GM19397 (cell line): ENCODE data around the gene TRPM5.
"Not testable (repeated sequence)": the region's sequence is repeated elsewhere in the genome, so short reads cannot be mapped to it uniquely, and the experiment has no call there.

Experiments
- ATAC-seq: cut with Tn5 transposase; IDR thresholded peaks from one replicate; pipeline ENCODE4 v1.9.1; 2021; ENCODE audit warnings: mild to moderate bottlenecking, moderate library complexity; ENCODE audit not compliant: unreplicated experiment

The TRPM5 gene

GRCh38 chr11:2443881-2444820 lies at the start of gene TRPM5:
Gene TRPM5, minus strand, starts transcription at chr11:2444514. Its CDS starts 21,478 bp downstream, at chr11:2423036.
- no peak for ATAC-seq

- ATAC-seq, result no peak
These were observed 44.8 kb upstream of the TRPM5 start for GRCh38 chr11:2489083-2489482.

- no peak for ATAC-seq
These were observed 43.7 kb upstream of the TRPM5 start for GRCh38 chr11:2488004-2488403.

- ATAC-seq, result no peak
These were observed 40.3 kb upstream of the TRPM5 start for GRCh38 chr11:2484576-2485125.

- no peak for ATAC-seq
These were observed 39.1 kb upstream of the TRPM5 start for GRCh38 chr11:2483426-2483825.

GRCh38 chr11:2482745-2483144 lies 38.4 kb upstream of the TRPM5 start:
- ATAC-seq, result no peak

- no peak for ATAC-seq
These were observed 37.9 kb upstream of the TRPM5 start for GRCh38 chr11:2482204-2482603.

GRCh38 chr11:2481253-2481652 lies 36.9 kb upstream of the TRPM5 start:
- ATAC-seq, result no peak

- ATAC-seq, result no peak
These were observed 36.5 kb upstream of the TRPM5 start for GRCh38 chr11:2480874-2481220.

- not testable (repeated sequence) for ATAC-seq
These were observed 36.0 kb upstream of the TRPM5 start for GRCh38 chr11:2480067-2480873.

GRCh38 chr11:2477936-2478335 lies 33.6 kb upstream of the TRPM5 start:
- ATAC-seq, result no peak

GRCh38 chr11:2477254-2477653 lies 32.9 kb upstream of the TRPM5 start:
- ATAC-seq, result no peak

- ATAC-seq, result no peak
These were observed 31.0 kb upstream of the TRPM5 start for GRCh38 chr11:2475136-2475918.

- no peak for ATAC-seq
These were observed 30.0 kb upstream of the TRPM5 start for GRCh38 chr11:2474059-2474901.

GRCh38 chr11:2473361-2474058 lies 29.2 kb upstream of the TRPM5 start:
- no peak for ATAC-seq

GRCh38 chr11:2472428-2473186 lies 28.3 kb upstream of the TRPM5 start:
- ATAC-seq, result no peak

- ATAC-seq, result no peak
These were observed 27.4 kb upstream of the TRPM5 start for GRCh38 chr11:2471804-2472096.

- ATAC-seq, result no peak
These were observed 26.9 kb upstream of the TRPM5 start for GRCh38 chr11:2471048-2471803.
